HepG2 (cell line): ENCODE data around the gene DOK7. TPM values are rescaled to one million over a fixed set of nuclear protein-coding genes. Genes with fewer than 3 reads are reported as not detected.

Source experiments
- ELF4 ChIP-seq: sonication (generic); formaldehyde crosslinking; IDR thresholded peaks from 2 replicates; pipeline ENCODE4 v1.5.0; 2020; ENCODE audit warnings: missing genetic modification reagents, mild to moderate bottlenecking, moderate library complexity, borderline replicate concordance
- ESRRA ChIP-seq: sonication (generic); formaldehyde crosslinking; IDR thresholded peaks from 2 replicates; pipeline ENCODE4 v1.5.1; 2020; ENCODE audit warnings: mild to moderate bottlenecking, low read depth, missing genetic modification reagents
- FOSL2 ChIP-seq: sonication (generic); formaldehyde crosslinking; IDR thresholded peaks from 2 replicates; pipeline ENCODE4 v1.4.0; 2020; ENCODE audit warnings: missing genetic modification reagents
- MYNN ChIP-seq: sonication (generic); formaldehyde crosslinking; IDR thresholded peaks from 2 replicates; pipeline ENCODE4 v1.4.0; 2020; ENCODE audit warnings: mild to moderate bottlenecking, low read depth, missing genetic modification reagents
- SMARCE1 ChIP-seq: fragments of 450-650 bp; IDR thresholded peaks from 2 replicates; pipeline ENCODE4 v1.6.1; 2017; ENCODE audit warnings: borderline replicate concordance
- U2AF2 ChIP-seq: fragments of 200-400 bp; formaldehyde crosslinking; IDR thresholded peaks from 2 replicates; pipeline ENCODE4 v1.6.1; 2017; ENCODE audit warnings: low read depth, mild to moderate bottlenecking, low read length
- ZFP90 ChIP-seq: sonication (generic); formaldehyde crosslinking; IDR thresholded peaks from 2 replicates; pipeline ENCODE4 v1.8.0; 2022; ENCODE audit warnings: missing genetic modification reagents, mild to moderate bottlenecking, inconsistent platforms, borderline replicate concordance
- ZMYM2 ChIP-seq: sonication (generic); formaldehyde crosslinking; IDR thresholded peaks from 2 replicates; pipeline ENCODE4 v1.8.0; 2022; ENCODE audit warnings: mild to moderate bottlenecking, missing genetic modification reagents
- ZSCAN9 ChIP-seq: IDR thresholded peaks from 2 replicates; pipeline ENCODE4 v1.6.1; 2016; ENCODE audit warnings: borderline replicate concordance
- polyA plus RNA-seq, 8 experiments: library from polyadenylated mRNA; depleted of rRNA in 3 of 8; stranded (reverse) in 7 of 8; unstranded in 1 of 8; fragments of >200 nt; fragmentation: Illumina TruSeq in 4 of 8; extraction: Trizol in 4 of 8; gene quantifications; 2 replicates each; pipeline versions ENCODE4 v1.2.1 to v1.2.3, GENCODE V29; 2011 to 2016; ENCODE audit warnings: low read depth in 4 of 8, missing spikeins in 1 of 8, mixed read lengths in 1 of 8; ENCODE audit not compliant: insufficient read depth in 1 of 8
- total RNA-seq, 5 experiments: library from RNA; depleted of rRNA; stranded (reverse); fragments of >200 nt; fragmentation: Illumina TruSeq; extraction: Trizol; gene quantifications; 2 replicates each; pipeline ENCODE4 v1.2.3, GENCODE V29; 2016; ENCODE audit warnings: low read depth in 1 of 5
- TF ChIP-seq, protein P1 (sequence below): sonication (generic); formaldehyde crosslinking; IDR thresholded peaks from 2 replicates; pipeline ENCODE4 v1.4.0; 2020; ENCODE audit warnings: missing genetic modification reagents, borderline replicate concordance
- TF ChIP-seq, protein P2 (sequence below): sonication (generic); formaldehyde crosslinking; IDR thresholded peaks from 2 replicates; pipeline ENCODE4 v1.8.0; 2022; ENCODE audit warnings: mild to moderate bottlenecking, missing genetic modification reagents
- TF ChIP-seq, protein P3 (sequence below): sonication (generic); formaldehyde crosslinking; IDR thresholded peaks from 2 replicates; pipeline ENCODE4 v1.5.1; 2020; ENCODE audit warnings: missing genetic modification reagents, mild to moderate bottlenecking, borderline replicate concordance
- TF ChIP-seq, protein P4 (sequence below): sonication (generic); formaldehyde crosslinking; IDR thresholded peaks from 2 replicates; pipeline ENCODE4 v1.8.1; 2023; ENCODE audit warnings: mild to moderate bottlenecking, inconsistent platforms, moderate library complexity, missing genetic modification reagents, borderline replicate concordance
- TF ChIP-seq, protein P5 (sequence below): sonication (generic); formaldehyde crosslinking; IDR thresholded peaks from 2 replicates; pipeline ENCODE4 v1.5.0; 2020; ENCODE audit warnings: mild to moderate bottlenecking, missing genetic modification reagents, moderate library complexity
- TF ChIP-seq, protein P6 (sequence below): sonication (generic); formaldehyde crosslinking; conservative IDR thresholded peaks from 2 replicates; pipeline ENCODE4 v1.4.0; 2020; ENCODE audit warnings: missing genetic modification reagents

Gene DOK7
- total and polyA plus RNA-seq, 2 of the 13 experiments (the other 11 are each of a cell fraction or from before 2014, with no cell fraction given) = 0.03 to 0.07 TPM

DNA sequence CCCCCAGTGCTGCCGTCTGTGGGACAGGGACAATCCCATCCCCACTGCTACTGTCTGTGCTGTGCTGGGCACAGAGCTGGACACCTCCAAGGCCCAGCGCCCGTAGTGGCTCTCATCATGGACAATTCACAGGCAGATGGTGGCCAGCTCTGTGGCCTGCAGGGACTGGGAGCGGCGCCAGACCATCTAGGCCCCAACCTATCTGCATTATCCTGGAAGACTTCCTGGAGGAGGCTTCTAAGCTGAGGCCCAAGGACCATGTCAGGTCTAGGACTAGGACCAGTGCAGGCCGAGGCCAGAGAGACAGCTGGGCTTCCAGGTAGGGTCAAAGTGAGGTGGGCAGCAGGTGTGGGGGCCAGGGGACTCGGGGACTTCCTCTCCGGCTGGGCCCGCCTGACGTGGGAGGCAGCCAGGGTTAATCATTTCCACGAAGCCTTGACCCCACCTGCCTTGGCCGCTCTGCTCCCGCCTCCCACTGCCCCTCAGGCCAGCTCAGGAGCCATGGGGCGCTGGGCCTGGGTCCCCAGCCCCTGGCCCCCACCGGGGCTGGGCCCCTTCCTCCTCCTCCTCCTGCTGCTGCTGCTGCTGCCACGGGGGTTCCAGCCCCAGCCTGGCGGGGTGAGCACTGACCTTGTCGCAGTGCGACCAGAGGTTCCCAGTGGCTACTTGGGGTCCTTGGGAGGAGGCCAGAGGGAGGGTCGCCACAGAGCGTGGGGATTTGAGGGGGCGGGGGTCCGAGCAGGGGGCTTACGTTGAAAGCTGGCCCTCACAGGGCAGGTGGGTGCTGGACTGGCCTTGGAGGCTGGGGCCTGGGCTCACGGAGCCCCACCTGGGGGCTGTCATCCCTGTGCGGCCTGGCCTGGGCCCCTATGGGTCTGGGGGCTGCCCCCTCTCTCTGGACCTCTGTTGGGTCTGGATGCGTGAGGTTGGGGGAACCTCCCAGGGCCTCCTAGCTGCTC is 21.3 kb upstream of the DOK7 start, which contains the start of gene HGFAC (continued):
- TF ChIP-seq ESRRA (CRISPR knock-in tag) (no peak), ZFP90 (CRISPR knock-in tag) (peak; percentile 89; the same call in 1 of the 2 replicates), U2AF2 (no peak), ZMYM2 (CRISPR knock-in tag) (no peak), ELF4 (no peak), MYNN (CRISPR knock-in tag) (no peak), FOSL2 (0 out of 2 replicates have a peak, but pooled peaks have one; percentile 19), ZSCAN9 (CRISPR knock-in tag) (no peak), SMARCE1 (no peak)
- TF ChIP-seq, protein P1, sequence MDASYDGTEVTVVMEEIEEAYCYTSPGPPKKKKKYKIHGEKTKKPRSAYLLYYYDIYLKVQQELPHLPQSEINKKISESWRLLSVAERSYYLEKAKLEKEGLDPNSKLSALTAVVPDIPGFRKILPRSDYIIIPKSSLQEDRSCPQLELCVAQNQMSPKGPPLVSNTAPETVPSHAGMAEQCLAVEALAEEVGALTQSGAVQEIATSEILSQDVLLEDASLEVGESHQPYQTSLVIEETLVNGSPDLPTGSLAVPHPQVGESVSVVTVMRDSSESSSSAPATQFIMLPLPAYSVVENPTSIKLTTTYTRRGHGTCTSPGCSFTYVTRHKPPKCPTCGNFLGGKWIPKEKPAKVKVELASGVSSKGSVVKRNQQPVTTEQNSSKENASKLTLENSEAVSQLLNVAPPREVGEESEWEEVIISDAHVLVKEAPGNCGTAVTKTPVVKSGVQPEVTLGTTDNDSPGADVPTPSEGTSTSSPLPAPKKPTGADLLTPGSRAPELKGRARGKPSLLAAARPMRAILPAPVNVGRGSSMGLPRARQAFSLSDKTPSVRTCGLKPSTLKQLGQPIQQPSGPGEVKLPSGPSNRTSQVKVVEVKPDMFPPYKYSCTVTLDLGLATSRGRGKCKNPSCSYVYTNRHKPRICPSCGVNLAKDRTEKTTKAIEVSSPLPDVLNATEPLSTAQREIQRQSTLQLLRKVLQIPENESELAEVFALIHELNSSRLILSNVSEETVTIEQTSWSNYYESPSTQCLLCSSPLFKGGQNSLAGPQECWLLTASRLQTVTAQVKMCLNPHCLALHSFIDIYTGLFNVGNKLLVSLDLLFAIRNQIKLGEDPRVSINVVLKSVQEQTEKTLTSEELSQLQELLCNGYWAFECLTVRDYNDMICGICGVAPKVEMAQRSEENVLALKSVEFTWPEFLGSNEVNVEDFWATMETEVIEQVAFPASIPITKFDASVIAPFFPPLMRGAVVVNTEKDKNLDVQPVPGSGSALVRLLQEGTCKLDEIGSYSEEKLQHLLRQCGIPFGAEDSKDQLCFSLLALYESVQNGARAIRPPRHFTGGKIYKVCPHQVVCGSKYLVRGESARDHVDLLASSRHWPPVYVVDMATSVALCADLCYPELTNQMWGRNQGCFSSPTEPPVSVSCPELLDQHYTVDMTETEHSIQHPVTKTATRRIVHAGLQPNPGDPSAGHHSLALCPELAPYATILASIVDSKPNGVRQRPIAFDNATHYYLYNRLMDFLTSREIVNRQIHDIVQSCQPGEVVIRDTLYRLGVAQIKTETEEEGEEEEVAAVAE (CRISPR knock-in tag) = no peak
- TF ChIP-seq, protein P2, sequence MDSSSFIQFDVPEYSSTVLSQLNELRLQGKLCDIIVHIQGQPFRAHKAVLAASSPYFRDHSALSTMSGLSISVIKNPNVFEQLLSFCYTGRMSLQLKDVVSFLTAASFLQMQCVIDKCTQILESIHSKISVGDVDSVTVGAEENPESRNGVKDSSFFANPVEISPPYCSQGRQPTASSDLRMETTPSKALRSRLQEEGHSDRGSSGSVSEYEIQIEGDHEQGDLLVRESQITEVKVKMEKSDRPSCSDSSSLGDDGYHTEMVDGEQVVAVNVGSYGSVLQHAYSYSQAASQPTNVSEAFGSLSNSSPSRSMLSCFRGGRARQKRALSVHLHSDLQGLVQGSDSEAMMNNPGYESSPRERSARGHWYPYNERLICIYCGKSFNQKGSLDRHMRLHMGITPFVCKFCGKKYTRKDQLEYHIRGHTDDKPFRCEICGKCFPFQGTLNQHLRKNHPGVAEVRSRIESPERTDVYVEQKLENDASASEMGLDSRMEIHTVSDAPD (CRISPR knock-in tag) = no peak
- TF ChIP-seq, protein P3, sequence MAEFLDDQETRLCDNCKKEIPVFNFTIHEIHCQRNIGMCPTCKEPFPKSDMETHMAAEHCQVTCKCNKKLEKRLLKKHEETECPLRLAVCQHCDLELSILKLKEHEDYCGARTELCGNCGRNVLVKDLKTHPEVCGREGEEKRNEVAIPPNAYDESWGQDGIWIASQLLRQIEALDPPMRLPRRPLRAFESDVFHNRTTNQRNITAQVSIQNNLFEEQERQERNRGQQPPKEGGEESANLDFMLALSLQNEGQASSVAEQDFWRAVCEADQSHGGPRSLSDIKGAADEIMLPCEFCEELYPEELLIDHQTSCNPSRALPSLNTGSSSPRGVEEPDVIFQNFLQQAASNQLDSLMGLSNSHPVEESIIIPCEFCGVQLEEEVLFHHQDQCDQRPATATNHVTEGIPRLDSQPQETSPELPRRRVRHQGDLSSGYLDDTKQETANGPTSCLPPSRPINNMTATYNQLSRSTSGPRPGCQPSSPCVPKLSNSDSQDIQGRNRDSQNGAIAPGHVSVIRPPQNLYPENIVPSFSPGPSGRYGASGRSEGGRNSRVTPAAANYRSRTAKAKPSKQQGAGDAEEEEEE (CRISPR knock-in tag) = no peak
- TF ChIP-seq, protein P4, sequence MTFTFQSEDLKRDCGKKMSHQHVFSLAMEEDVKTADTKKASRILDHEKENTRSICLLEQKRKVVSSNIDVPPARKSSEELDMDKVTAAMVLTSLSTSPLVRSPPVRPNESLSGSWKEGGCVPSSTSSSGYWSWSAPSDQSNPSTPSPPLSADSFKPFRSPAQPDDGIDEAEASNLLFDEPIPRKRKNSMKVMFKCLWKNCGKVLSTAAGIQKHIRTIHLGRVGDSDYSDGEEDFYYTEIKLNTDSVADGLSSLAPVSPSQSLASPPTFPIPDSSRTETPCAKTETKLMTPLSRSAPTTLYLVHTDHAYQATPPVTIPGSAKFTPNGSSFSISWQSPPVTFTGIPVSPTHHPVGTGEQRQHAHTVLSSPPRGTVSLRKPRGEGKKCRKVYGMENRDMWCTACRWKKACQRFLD (CRISPR knock-in tag) = 0 out of 2 replicates have a peak, but pooled peaks have one; percentile 42
- TF ChIP-seq, protein P5, sequence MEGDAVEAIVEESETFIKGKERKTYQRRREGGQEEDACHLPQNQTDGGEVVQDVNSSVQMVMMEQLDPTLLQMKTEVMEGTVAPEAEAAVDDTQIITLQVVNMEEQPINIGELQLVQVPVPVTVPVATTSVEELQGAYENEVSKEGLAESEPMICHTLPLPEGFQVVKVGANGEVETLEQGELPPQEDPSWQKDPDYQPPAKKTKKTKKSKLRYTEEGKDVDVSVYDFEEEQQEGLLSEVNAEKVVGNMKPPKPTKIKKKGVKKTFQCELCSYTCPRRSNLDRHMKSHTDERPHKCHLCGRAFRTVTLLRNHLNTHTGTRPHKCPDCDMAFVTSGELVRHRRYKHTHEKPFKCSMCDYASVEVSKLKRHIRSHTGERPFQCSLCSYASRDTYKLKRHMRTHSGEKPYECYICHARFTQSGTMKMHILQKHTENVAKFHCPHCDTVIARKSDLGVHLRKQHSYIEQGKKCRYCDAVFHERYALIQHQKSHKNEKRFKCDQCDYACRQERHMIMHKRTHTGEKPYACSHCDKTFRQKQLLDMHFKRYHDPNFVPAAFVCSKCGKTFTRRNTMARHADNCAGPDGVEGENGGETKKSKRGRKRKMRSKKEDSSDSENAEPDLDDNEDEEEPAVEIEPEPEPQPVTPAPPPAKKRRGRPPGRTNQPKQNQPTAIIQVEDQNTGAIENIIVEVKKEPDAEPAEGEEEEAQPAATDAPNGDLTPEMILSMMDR (CRISPR knock-in tag) = no peak; the same call in none of the 2 replicates
- TF ChIP-seq, protein P6, sequence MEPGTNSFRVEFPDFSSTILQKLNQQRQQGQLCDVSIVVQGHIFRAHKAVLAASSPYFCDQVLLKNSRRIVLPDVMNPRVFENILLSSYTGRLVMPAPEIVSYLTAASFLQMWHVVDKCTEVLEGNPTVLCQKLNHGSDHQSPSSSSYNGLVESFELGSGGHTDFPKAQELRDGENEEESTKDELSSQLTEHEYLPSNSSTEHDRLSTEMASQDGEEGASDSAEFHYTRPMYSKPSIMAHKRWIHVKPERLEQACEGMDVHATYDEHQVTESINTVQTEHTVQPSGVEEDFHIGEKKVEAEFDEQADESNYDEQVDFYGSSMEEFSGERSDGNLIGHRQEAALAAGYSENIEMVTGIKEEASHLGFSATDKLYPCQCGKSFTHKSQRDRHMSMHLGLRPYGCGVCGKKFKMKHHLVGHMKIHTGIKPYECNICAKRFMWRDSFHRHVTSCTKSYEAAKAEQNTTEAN (CRISPR knock-in tag) = 0 out of 2 replicates have a peak, but pooled peaks have one; percentile 21
